ENCODE data around the gene PIEZO1. TPM values are rescaled to one million over a fixed set of nuclear protein-coding genes. Genes with fewer than 3 reads are reported as not detected.

The PIEZO1 gene
- polyA plus RNA-seq, 1 of the 3 experiments (the other 2 are of a cell fraction) = 184 TPM

DNA sequence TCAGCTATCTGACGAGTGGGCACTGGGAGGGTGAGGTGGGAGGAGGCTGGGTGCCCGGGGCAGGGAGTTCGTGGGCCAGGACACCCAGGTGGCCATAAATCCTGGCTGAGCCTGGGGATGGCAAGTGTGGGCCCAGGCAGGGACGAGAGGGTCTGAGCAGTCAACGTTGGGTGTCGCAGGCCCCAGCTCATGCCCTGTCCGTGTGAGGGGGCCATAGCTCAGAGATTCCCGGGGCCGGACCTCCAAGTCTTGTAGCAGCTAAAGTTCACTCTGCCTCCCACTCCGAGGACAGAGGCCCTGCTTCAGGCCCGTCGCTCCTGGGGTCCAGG, 44.3 kb downstream of the PIEZO1 start:
- DNase-seq = no peak
- Histone ChIP-seq H3K4me1 (ENCODE audit: control insufficient read depth in 1 of 2, insufficient read depth in 2 of 2, low read depth in 1 of 2, low read length in 1 of 2) (peaks cover 0 to 6% of the 10 kb centered on the region in 2 experiments; a peak in 1 of 4 replicates), H3K27me3 (ENCODE audit: insufficient read depth) (no peaks in the 10 kb centered on the region), H3K9me3 (no peaks in the 10 kb centered on the region), H3K9me2 (no peaks in the 10 kb centered on the region), H2AFZ (ENCODE audit: low read depth) (no peak overlapping the region), H3K36me3 (replicated peaks in 1 of 2; ENCODE audit: control insufficient read depth in 1 of 2, insufficient read depth in 2 of 2, low read length in 1 of 2) (peaks cover 0 to 21% of the 10 kb centered on the region in 2 experiments), H3K4me3 (ENCODE audit: low read depth in 2 of 2, low read length in 1 of 2) (no peak overlapping the region), H3K79me2 (ENCODE audit: insufficient read depth) (peaks cover 23% of the 10 kb centered on the region; the same call in 1 of the 2 replicates), H3F3A (replicated peaks; ENCODE audit: insufficient read depth) (peaks cover 8% of the 10 kb centered on the region), H3K27ac (ENCODE audit: low read depth in 2 of 2, low read length in 1 of 2) (no peak overlapping the region), H4K20me1 (ENCODE audit: insufficient read depth) (peaks cover 32% of the 10 kb centered on the region), H3K9ac (no peak overlapping the region), H3K4me2 (no peak overlapping the region)
- ChIA-PET POLR2A (no interaction called here), CTCF (interaction anchor here (0.6 to 17.4 kb wide), 3 partner anchors 19 to 427 kb away, joined by 3 to 540 read pairs (median 3); no protein-coding TSS in a partner anchor)
- TF ChIP-seq MAX (IDR thresholded peaks at IDR 0.05; ENCODE audit: low read depth) (no peak), RCOR1 (IDR thresholded peaks at IDR 0.05; ENCODE audit: low read length) (no peak), YY1 (IDR thresholded peaks at IDR 0.05; ENCODE audit: low read depth) (no peak), RFX5 (IDR thresholded peaks at IDR 0.05; ENCODE audit: low read length) (no peak), POLR2AphosphoS5 (IDR thresholded peaks at IDR 0.05; ENCODE audit: low read depth, low read length) (no peak)
- WGBS (ENCODE audit: low lambda C conversion rate) = 92% methylated on average over 4 of the region's 12 CpGs

DNA sequence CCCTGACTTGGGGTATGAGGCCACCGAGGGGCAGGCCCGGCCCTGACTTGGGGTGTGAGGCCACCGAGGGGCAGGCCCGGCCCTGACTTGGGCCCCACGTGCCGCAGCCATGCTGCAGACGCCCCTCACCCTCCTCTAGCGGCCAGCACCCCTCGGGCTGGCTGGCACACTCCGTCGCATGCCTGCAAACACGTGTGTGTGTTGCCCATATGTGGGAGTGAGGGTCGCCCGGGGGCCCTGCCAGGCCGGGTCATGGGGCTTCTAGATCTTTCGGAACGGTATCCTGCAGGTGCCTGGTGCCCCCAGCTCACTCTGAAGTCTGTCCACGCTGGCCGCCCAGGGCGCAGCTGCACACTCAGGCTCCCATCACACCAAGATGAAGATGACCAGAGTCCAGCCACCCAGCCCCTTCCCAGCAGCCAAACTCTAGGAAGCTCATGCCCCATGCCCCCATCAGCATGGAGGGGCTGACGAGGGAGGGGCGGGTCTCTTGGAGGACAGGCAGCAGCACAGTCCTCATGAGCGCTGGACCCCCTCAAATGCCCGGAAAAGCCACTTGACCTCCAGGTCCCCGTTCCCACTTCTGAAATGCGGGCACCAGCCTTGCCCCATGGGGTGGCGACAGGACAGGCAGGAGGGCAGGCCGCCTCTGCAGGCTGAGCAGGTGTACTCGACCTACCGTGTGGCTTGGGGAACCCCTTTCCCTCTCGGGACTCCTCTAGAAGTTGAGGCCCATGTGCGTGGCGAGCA, 44.9 kb downstream of the PIEZO1 start:
- no peaks in the 10 kb centered on the region for H3K27me3 ChIP-seq (ENCODE audit: insufficient read depth)
- no peak overlapping the region for H3K4me3 ChIP-seq (ENCODE audit: low read depth in 2 of 2, low read length in 1 of 2)
- POLR2A ChIA-PET = no interaction called here
- H4K20me1 ChIP-seq (ENCODE audit: insufficient read depth) = peaks cover 36% of the 10 kb centered on the region
- H3K9me3 ChIP-seq = no peaks in the 10 kb centered on the region
- H3F3A ChIP-seq (replicated peaks; ENCODE audit: insufficient read depth) = peaks cover 8% of the 10 kb centered on the region
- peaks cover 0 to 26% of the 10 kb centered on the region in 2 experiments for H3K36me3 ChIP-seq (replicated peaks in 1 of 2; ENCODE audit: control insufficient read depth in 1 of 2, insufficient read depth in 2 of 2, low read length in 1 of 2)
- 97% methylated on average over 13 of the region's 33 CpGs for WGBS (ENCODE audit: low lambda C conversion rate)
- H3K9ac ChIP-seq = no peak overlapping the region
- peaks cover 0 to 6% of the 10 kb centered on the region in 2 experiments; a peak in 1 of 4 replicates for H3K4me1 ChIP-seq (ENCODE audit: control insufficient read depth in 1 of 2, insufficient read depth in 2 of 2, low read depth in 1 of 2, low read length in 1 of 2)
- H3K4me2 ChIP-seq = no peak overlapping the region
- no peak overlapping the region for H3K27ac ChIP-seq (ENCODE audit: low read depth in 2 of 2, low read length in 1 of 2)
- no peaks in the 10 kb centered on the region for H3K9me2 ChIP-seq
- no peak for TF ChIP-seq FOXM1 (IDR thresholded peaks at IDR 0.05; ENCODE audit: low read depth)
- no peak for TF ChIP-seq TCF12 (IDR thresholded peaks at IDR 0.05)
- TF ChIP-seq POLR2AphosphoS5 (IDR thresholded peaks at IDR 0.05; ENCODE audit: low read depth, low read length) = no peak
- TF ChIP-seq GABPA (IDR thresholded peaks at IDR 0.05; ENCODE audit: low read depth) = no peak
- no peak for TF ChIP-seq MXI1 (IDR thresholded peaks at IDR 0.05; ENCODE audit: low read depth, low read length)
- CTCF ChIA-PET = interaction anchor here (1.7 to 17.4 kb wide), 2 partner anchors 19 to 50 kb away, joined by 3 to 540 read pairs; no protein-coding TSS in a partner anchor
- H3K79me2 ChIP-seq (ENCODE audit: insufficient read depth) = peaks cover 23% of the 10 kb centered on the region; the same call in 1 of the 2 replicates
- no peak overlapping the region for H2AFZ ChIP-seq (ENCODE audit: low read depth)
- no peak for DNase-seq

GRCh38 chr16:88739139-88739976, 45.7 kb downstream of the PIEZO1 start:
- H3K4me1 ChIP-seq (ENCODE audit: control insufficient read depth in 1 of 2, insufficient read depth in 2 of 2, low read depth in 1 of 2, low read length in 1 of 2) = peaks cover 0 to 6% of the 10 kb centered on the region in 2 experiments; a peak in 1 of 4 replicates
- ChIA-PET POLR2A (no interaction called here), CTCF (interaction anchor here (1.7 to 17.4 kb wide), 2 partner anchors 20 to 51 kb away, joined by 3 to 540 read pairs; no protein-coding TSS in a partner anchor)
- peaks cover 8% of the 10 kb centered on the region for H3F3A ChIP-seq (replicated peaks; ENCODE audit: insufficient read depth)
- no peaks in the 10 kb centered on the region for H3K9me3 ChIP-seq
- 93% methylated on average over 11 of the region's 22 CpGs for WGBS (ENCODE audit: low lambda C conversion rate)
- H2AFZ ChIP-seq (ENCODE audit: low read depth) = no peak overlapping the region
- no peak overlapping the region for H3K27ac ChIP-seq (ENCODE audit: low read depth in 2 of 2, low read length in 1 of 2)
- H3K27me3 ChIP-seq (ENCODE audit: insufficient read depth) = no peaks in the 10 kb centered on the region
- DNase-seq = no peak
- H3K9me2 ChIP-seq = no peaks in the 10 kb centered on the region
- peaks cover 0 to 33% of the 10 kb centered on the region in 2 experiments for H3K36me3 ChIP-seq (replicated peaks in 1 of 2; ENCODE audit: control insufficient read depth in 1 of 2, insufficient read depth in 2 of 2, low read length in 1 of 2)
- peaks cover 36% of the 10 kb centered on the region for H4K20me1 ChIP-seq (ENCODE audit: insufficient read depth)
- H3K4me3 ChIP-seq (ENCODE audit: low read depth in 2 of 2, low read length in 1 of 2) = no peak overlapping the region
- no peak overlapping the region for H3K4me2 ChIP-seq
- peaks cover 23% of the 10 kb centered on the region; the same call in 1 of the 2 replicates for H3K79me2 ChIP-seq (ENCODE audit: insufficient read depth)
- no peak overlapping the region for H3K9ac ChIP-seq
- TF ChIP-seq, protein P1, sequence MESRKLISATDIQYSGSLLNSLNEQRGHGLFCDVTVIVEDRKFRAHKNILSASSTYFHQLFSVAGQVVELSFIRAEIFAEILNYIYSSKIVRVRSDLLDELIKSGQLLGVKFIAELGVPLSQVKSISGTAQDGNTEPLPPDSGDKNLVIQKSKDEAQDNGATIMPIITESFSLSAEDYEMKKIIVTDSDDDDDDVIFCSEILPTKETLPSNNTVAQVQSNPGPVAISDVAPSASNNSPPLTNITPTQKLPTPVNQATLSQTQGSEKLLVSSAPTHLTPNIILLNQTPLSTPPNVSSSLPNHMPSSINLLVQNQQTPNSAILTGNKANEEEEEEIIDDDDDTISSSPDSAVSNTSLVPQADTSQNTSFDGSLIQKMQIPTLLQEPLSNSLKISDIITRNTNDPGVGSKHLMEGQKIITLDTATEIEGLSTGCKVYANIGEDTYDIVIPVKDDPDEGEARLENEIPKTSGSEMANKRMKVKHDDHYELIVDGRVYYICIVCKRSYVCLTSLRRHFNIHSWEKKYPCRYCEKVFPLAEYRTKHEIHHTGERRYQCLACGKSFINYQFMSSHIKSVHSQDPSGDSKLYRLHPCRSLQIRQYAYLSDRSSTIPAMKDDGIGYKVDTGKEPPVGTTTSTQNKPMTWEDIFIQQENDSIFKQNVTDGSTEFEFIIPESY (IDR thresholded peaks at IDR 0.05; ENCODE audit: borderline replicate concordance, low read depth) = no peak
- TF ChIP-seq GABPA (IDR thresholded peaks at IDR 0.05; ENCODE audit: low read depth) (no peak), YY1 (IDR thresholded peaks at IDR 0.05; ENCODE audit: low read depth) (no peak), SIN3A (IDR thresholded peaks at IDR 0.05; ENCODE audit: borderline replicate concordance, low read depth, low read length) (no peak), FOXM1 (IDR thresholded peaks at IDR 0.05; ENCODE audit: low read depth) (no peak), EZH2phosphoT487 (IDR thresholded peaks at IDR 0.05; ENCODE audit: borderline replicate concordance, low read depth) (no peak), CHD2 (IDR thresholded peaks at IDR 0.05; ENCODE audit: low read length, partially characterized antibody) (no peak)
- TF ChIP-seq, protein P2, sequence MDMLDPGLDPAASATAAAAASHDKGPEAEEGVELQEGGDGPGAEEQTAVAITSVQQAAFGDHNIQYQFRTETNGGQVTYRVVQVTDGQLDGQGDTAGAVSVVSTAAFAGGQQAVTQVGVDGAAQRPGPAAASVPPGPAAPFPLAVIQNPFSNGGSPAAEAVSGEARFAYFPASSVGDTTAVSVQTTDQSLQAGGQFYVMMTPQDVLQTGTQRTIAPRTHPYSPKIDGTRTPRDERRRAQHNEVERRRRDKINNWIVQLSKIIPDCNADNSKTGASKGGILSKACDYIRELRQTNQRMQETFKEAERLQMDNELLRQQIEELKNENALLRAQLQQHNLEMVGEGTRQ (IDR thresholded peaks at IDR 0.05; ENCODE audit: borderline replicate concordance, low read depth, low read length) = no peak
- TF ChIP-seq, protein P3, sequence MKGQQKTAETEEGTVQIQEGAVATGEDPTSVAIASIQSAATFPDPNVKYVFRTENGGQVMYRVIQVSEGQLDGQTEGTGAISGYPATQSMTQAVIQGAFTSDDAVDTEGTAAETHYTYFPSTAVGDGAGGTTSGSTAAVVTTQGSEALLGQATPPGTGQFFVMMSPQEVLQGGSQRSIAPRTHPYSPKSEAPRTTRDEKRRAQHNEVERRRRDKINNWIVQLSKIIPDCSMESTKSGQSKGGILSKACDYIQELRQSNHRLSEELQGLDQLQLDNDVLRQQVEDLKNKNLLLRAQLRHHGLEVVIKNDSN (IDR thresholded peaks at IDR 0.05; ENCODE audit: borderline replicate concordance, low read depth) = no peak

Measured in SK-N-SH (cell line).